NCI-H524 treated with DMSO at 0.1 percent for 48 hours (cell line): ENCODE results near the gene PLA2G2C.
"Not testable (repeated sequence)": the region's sequence is repeated elsewhere in the genome, so short reads cannot be mapped to it uniquely, and the experiment has no call there.

Source experiments
- DNase-seq: peaks from one replicate; lab custom pipeline; 2025; lab: John Stamatoyannopoulos, UW

The PLA2G2C gene

DNA sequence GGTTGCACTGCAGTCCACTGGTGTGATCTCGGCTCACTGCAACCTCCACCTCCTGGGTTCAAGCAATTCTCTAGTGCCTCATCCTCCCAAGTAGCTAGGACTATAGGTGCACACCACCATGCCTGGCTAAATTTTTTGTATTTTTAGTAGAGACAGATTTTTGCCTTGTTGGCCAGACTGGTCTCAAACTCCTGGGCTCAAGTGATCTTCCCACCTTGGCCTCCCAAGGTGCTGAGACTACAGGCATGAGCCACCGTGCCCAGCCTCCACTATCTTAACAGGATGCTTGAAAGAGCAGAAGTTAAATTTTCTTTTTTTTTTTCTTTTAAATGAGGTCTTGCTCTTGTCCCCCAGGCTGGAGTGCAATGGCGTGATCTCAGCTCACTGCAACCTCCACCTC, 55.8 kb downstream of the PLA2G2C start:
- not testable (repeated sequence) for DNase-seq

DNA sequence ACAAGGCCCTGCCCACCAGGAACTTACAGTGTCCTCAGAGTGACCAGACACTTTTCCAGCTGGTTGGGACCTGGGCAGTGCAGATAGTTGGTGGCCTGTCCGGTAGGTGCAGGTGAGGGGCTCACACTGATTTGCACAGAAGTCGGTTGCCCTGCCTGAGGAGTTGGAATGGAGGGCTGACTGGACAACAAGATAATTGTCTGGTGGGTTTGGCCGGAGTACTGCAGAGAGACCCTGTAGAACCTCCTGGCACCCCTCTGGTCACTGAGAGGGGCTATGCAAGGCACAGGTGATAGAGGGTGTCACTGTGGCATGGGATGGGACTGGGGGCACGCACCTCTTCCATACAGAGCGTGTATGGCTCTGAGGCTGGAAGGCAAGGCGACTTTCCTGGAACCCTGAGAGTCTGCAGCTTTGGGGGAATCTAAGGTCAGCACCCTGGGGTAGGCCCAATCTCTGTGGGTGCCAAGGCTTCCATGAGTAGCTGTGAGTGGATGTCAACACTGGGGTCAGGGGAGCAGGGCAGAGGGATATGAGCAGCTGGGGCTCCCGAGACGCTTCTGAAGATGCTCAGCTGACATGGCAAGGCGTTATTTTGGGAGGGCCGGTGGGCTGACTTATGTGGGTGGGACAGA, 59.4 kb downstream of the PLA2G2C start:
- no peak for DNase-seq

DNA sequence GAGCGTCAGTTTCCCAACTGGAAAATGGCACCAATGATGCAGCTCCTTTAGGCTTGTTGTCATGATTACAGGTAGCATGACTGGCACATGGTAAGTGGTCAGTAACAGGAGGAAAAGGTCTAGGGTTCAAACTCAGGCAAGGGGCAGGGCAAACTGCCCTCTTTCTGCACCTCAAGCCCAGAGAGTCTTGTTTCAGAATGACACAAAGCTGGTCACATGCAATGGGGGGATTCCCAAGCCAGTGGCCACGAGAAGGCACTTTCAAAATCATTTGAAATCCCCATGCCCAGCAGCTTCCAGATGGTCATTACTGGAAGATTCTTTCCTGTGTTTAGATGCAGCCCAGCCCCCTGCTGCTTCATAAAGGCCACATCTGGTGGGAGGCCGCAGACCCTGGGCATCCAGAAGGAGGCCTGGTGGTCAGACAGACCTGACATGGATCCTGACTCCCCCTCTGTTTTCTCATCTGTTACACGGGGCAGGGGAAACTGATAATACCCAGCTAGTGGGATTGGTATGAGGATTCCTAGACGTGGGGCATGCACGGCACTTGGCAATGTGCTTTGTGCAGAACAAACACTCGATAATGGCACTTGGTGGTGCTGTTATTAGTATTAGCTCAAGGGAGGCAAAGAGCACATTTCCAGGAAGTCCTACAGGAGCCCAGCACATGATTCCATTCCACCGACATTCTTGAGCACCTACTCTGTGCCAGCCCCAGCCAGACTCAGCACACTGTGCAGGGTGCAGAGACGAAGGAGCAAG, 60.1 kb downstream of the PLA2G2C start:
- no peak for DNase-seq

DNA sequence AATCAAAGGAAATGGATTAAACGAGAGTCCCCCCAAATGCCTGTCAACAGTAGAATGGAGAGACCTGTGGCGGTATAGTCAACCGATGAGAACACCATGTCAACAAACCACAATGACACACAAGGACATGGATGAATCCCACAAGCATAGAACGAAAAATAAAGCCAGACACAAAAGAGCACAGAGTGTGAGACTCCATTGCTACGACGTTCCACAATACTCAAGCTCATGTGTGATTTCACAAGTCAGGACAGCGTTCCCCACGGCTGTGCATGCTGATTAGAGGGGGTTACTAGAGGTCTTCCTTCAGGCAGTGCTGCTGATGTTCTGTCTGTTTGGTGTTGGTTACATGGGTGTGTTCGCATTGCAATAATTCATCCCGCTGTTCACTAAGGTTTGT, 61.2 kb downstream of the PLA2G2C start:
- no peak for DNase-seq

DNA sequence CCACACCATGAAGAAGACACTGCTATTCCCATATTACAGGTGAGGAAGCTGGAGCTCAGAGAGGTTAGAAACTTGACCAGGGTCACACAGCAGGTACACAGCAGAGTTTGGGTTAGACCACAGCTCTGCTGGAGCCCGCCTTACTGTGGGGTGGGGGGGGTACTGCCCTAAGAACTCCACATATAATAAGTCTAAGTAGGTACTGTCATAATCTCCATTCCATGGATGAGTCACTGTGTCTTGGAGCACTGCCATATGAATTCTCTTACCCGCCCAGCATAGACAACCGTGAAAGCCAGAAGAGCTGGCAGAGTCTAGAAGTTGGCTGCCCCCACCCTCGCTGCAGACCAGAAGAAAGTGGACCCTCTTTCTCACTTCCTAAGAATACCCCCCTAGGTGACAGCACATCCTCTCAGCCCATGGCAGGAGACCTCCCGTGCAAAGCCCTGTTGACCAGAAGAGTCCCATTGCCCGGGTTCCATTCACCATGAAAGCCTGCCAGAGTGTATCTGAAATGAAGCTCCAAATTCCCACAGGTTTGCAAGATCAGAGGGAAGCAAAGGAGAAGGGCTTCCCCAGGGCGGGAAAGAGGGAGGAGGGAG, 61.8 kb downstream of the PLA2G2C start:
- no peak for DNase-seq

DNA sequence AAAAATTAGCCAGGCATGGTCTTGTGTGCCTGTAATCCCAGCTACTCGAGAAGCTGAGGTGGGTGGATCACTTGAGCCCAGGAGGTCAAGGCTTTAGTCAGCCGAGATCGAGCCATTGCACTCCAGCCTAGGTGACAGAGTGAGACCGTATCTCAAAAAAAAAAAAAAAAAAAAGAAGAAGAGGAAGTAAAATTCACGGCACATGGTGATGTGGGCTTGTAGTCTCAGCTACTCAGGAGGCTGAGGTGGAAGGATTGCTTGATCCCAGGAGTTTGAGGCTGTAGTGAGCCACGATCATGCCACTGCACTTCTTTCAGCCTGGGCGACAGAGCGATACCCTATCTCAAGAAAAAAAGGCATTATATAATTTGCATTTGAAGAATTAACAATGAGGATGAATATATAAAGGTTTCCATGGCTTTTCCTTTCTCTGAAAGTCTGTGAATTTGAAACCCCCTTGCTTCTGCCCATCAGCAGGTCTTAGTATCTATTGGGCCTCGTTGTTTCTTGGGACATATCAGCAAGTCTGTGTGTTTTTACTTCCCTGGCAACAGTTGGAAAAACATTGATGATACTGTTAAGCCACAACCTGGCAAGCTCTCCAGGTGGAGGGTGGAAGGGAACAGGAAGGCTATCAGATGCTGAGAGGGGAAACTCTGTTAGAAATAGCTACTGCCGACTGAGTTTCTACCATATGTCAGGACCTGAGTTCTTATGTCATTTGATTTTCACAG, 62.4 kb downstream of the PLA2G2C start:
- no peak for DNase-seq

DNA sequence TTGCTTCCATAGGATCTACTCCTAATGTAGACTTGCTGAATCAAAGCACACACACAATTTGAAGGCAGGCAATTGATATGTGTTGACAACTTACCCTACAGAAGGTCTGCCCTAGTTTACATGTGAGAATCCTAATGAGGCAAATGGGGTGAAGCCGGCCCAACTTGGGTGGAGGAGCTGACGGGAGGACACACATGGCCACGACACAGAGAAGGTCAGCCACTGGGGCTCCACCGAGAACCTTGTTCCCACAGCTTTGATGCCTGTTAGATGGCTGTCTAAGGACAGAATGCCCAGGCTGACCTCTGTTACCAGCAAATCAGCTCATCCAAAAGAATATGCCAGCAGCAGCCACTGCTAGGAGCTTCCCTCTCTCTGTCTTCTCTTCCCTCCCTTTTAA, 65.5 kb downstream of the PLA2G2C start:
- DNase-seq: no peak

DNA sequence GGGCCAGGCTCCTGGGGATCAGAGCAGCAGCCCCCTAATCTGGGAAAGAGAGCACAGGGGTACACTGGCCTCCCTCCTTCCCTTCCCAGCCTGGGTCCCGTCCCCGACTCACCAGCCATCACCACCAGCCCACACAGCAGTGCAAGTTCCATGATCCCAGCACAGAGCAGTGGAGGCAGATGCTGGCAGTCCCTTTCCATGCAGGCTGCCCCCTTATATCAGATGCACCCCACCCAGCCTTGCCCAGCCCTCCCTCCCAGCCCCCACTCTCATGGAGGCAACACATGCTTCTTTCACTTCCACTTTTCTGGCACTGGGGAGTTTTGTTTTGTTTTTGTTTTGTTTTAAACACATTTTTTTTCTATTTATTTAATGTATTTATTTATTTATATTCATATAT, 67.0 kb downstream of the PLA2G2C start, which contains the start of gene PLA2G2D:
TSS of gene PLA2G2D (minus strand) at position 190 of the 400 bp plus-strand sequence. CDS start at position 152, 38 bp downstream.
- no peak for DNase-seq

DNA sequence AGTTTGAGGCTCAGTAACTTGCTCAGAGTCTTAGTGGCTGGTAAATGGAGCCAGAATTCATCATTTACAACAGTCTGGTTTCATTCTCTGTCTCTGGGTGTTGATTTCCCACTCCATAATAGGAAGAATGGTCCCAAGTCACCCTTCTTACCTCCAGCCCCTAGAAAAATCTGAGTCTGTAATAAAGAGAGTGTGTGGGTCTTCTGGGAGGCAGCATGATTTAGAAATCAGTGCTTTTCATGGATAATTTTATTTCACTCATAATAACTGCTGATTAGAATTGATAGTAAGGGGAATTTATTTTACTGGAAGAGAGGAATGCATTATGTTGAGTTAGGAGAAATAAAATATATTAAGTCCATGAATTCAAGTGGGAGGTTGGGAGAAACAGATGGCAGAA, 69.1 kb downstream of the PLA2G2C start:
- no peak for DNase-seq

DNA sequence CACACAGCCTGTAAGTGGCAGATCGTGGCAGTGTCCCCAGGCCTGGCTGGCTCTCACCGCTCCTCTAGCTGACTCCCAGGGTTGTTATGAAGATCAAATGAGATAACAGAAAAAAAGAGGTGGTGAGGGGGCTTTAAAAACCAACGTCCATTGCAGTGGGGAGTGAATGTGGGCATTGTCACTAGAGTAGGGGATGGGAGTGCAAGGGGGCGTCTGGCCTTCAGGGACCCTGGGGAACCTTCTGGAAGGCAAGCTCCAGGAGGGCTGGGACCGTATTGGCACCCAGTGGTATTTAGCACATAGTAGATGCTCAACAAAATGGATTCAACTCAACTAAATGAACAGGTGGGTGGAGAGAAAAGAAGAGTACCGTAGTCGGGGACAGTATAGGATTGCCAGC, 70.4 kb downstream of the PLA2G2C start:
- no peak for DNase-seq

DNA sequence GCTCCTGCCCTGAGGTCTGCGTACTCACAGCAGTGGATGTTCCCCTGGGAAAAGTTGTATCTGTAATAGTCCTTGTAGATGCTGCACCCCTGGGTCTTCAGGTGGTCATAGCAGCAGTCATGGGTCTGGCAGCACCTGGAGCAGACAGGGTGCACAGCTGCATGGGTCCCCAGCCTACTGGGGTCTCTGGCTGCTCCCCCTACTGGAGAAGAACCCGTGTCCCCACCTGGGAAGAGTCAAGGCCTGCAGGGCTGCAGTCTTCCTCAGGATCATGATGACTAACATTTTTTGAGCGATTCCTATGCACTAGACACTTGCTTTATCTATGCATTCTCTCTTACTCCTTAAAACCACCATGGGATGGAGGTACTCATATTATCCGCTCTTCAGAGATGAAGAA, 70.8 kb downstream of the PLA2G2C start:
- DNase-seq: no peak

DNA sequence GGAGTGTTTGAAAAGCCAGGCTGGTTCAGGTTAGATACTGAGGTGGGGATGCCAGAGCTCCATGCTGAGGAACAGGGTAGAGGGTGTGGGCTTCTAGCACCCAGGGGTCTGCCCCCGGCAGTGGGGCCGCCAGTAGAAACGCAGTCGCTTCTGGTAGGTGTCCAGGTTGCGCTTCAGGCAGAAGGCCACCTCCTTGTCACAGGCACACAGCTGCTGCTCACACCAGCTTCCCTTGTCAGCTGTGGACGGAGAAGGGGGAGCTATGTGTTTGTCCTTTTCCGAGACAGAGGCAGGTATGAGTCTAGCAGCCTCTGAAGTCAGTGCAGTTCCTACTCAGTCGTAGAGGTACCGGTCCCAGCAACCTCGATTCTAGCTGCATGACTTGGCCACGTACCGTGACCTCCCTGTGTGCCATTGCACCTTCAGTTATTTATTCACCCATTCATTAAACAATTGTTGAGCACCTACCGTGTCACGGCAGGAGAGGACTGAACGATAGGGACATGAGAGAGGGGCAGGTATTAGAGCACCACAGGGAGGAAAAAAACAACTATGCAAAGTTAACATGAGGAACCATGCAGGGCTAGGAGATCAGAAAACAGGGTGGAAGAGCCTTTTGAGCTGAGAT, 72.2 kb downstream of the PLA2G2C start:
- no peak for DNase-seq
